ENCODE measurements around the gene PSMB1. TPM values are rescaled to one million over a fixed set of nuclear protein-coding genes. Genes with fewer than 3 reads are reported as not detected.

Gene PSMB1
- total and polyA plus RNA-seq, 2 donors (not counting 3 experiments of a cell fraction or from before 2014, with no cell fraction given): 198 to 560 TPM

DNA sequence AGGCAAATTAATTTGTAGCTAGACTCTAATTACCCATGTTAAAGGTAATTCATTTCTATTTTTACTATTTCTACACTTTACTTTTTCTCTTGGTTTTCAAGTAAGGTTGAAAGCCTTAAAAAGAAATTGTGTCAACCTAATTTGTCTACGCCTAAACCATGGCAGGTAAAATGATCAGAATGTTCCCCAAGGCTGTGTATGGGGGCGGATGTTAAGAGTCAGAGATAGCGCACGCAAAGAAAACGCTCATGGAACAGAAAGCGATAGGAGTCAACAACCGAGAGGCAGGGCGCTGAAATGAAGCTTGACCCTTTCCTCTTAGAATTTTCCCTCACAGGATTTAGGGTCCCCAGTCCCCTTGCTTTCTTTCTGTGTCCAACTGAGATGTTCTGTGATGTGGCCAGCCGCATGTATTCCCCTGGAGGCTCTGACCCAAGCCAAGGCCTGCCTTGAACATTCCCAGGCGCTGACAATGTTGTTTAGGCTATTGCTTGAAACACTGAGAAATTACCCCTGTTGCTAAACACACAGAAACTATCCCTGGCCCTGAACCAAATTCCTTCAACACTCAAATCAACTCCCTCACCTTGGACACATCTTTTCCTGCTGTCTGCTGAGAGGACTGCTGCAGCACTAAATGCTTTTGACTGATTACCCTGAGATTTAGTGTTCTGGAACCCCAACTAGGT, 10.9 kb downstream of the PSMB1 start:
- Histone ChIP-seq H3K9me1 (replicated peaks; ENCODE audit: control insufficient read depth, extremely low read depth, insufficient read depth, low read length) (no peaks in the 10 kb centered on the region), H4K20me1 (replicated peaks; ENCODE audit: control insufficient read depth, extremely low read depth, insufficient read depth, low read length) (no peaks in the 10 kb centered on the region), H3K9me3 (replicated peaks; ENCODE audit: control insufficient read depth, insufficient read depth, low read length) (no peaks in the 10 kb centered on the region), H3K79me2 (ENCODE audit: control insufficient read depth, insufficient read depth, low read length) (peaks cover 39% of the 10 kb centered on the region), H2AFZ (ENCODE audit: low read depth, low read length) (no peak overlapping the region), H3K27ac (ENCODE audit: insufficient read depth, low read depth, low read length) (no peak overlapping the region), H3K4me2 (ENCODE audit: insufficient read depth, low read length) (no peak overlapping the region), H3K27me3 (ENCODE audit: control insufficient read depth in 2 of 2, insufficient read depth in 2 of 2, low read length in 2 of 2) (no peaks in the 10 kb centered on the region), H3K4me1 (ENCODE audit: control insufficient read depth, extremely low read depth, insufficient read depth, low read length) (no peaks in the 10 kb centered on the region), H3K36me3 (ENCODE audit: control insufficient read depth in 2 of 2, extremely low read depth in 1 of 2, insufficient read depth in 2 of 2, low read length in 2 of 2) (peaks cover 29 to 45% of the 10 kb centered on the region in 2 experiments), H3K4me3 (replicated peaks in 1 of 3; ENCODE audit: insufficient read depth in 1 of 3, low read depth in 1 of 3, low read length in 3 of 3) (no peak overlapping the region), H3K9ac (replicated peaks; ENCODE audit: extremely low read depth, insufficient read depth, low read length) (no peak overlapping the region)
- intact Hi-C loops (cut with micrococcal nuclease) (no loop called here), dilution Hi-C loops (cut with MboI; ENCODE audit: extremely low pct_ligation_motif_present, low sequenced_read_pairs) (no loop called here)
- FAIRE-seq (no peak), DNase-seq (ENCODE audit: low read depth, low spot score) (no peak)
- ChIA-PET POLR2A (no interaction called here), CTCF (interaction anchor here (1.2 kb wide), 1 partner anchor 25 kb away, joined by 3 read pairs; no protein-coding TSS in a partner anchor)
- TF ChIP-seq GATA2 (IDR thresholded peaks at IDR 0.05; ENCODE audit: insufficient read depth, insufficient read length, low read depth, low read length) (no peak), POLR2A (IDR thresholded peaks at IDR 0.05; ENCODE audit: low read depth, low read length) (no peak), POLR2AphosphoS5 (IDR thresholded peaks at IDR 0.05; ENCODE audit: insufficient read depth, low read depth, low read length) (no peak)
- no TSS peak for BruUV-seq (replicated peaks)

- Histone ChIP-seq H3K4me2 (ENCODE audit: insufficient read depth, low read length) (no peak overlapping the region), H3K79me2 (ENCODE audit: control insufficient read depth, insufficient read depth, low read length) (peaks cover 17% of the 10 kb centered on the region), H3K9me1 (replicated peaks; ENCODE audit: control insufficient read depth, extremely low read depth, insufficient read depth, low read length) (no peaks in the 10 kb centered on the region), H3K36me3 (ENCODE audit: control insufficient read depth in 2 of 2, extremely low read depth in 1 of 2, insufficient read depth in 2 of 2, low read length in 2 of 2) (peaks cover 40 to 45% of the 10 kb centered on the region in 2 experiments), H3K9ac (replicated peaks; ENCODE audit: extremely low read depth, insufficient read depth, low read length) (no peak overlapping the region), H3K4me3 (replicated peaks in 1 of 3; ENCODE audit: insufficient read depth in 1 of 3, low read depth in 1 of 3, low read length in 3 of 3) (no peak overlapping the region), H3K27ac (ENCODE audit: insufficient read depth, low read depth, low read length) (no peak overlapping the region), H3K4me1 (ENCODE audit: control insufficient read depth, extremely low read depth, insufficient read depth, low read length) (no peaks in the 10 kb centered on the region), H3K9me3 (replicated peaks; ENCODE audit: control insufficient read depth, insufficient read depth, low read length) (no peaks in the 10 kb centered on the region), H4K20me1 (replicated peaks; ENCODE audit: control insufficient read depth, extremely low read depth, insufficient read depth, low read length) (no peaks in the 10 kb centered on the region), H2AFZ (ENCODE audit: low read depth, low read length) (no peak overlapping the region), H3K27me3 (ENCODE audit: control insufficient read depth in 2 of 2, insufficient read depth in 2 of 2, low read length in 2 of 2) (no peaks in the 10 kb centered on the region)
- CTCF ChIA-PET: no interaction called here
- BruUV-seq (replicated peaks): no TSS peak
- FAIRE-seq (no peak), DNase-seq (ENCODE audit: low read depth, low spot score) (no peak)
- POLR2A ChIA-PET: no interaction called here
- TF ChIP-seq MAX (IDR thresholded peaks at IDR 0.05; ENCODE audit: insufficient read depth, insufficient read length) (no peak), FOS (IDR thresholded peaks at IDR 0.05; ENCODE audit: borderline replicate concordance, insufficient read depth, low read length) (no peak), MYC (IDR thresholded peaks at IDR 0.05; ENCODE audit: low read depth, low read length) (no peak), GATA2 (IDR thresholded peaks at IDR 0.05; ENCODE audit: insufficient read depth, insufficient read length, low read depth, low read length) (no peak), JUN (IDR thresholded peaks at IDR 0.05; ENCODE audit: borderline replicate concordance, insufficient read depth, insufficient read length, low read depth) (no peak), EZH2 (IDR thresholded peaks at IDR 0.05; ENCODE audit: borderline replicate concordance, low read depth, low read length, severe bottlenecking) (no peak), POLR2A (IDR thresholded peaks at IDR 0.05; ENCODE audit: low read depth, low read length) (no peak), CTCF (IDR thresholded peaks at IDR 0.05; ENCODE audit: extremely low read depth in 1 of 2, insufficient read depth in 1 of 2, low read depth in 1 of 2, low read length in 2 of 2) (no peak)
- dilution Hi-C loops (cut with MboI; ENCODE audit: extremely low pct_ligation_motif_present, low sequenced_read_pairs) (no loop called here), intact Hi-C loops (cut with micrococcal nuclease) (no loop called here)
Measured at GRCh38 chr6:170537329-170537728, 15.8 kb downstream of the PSMB1 start.
